ENCODE data around the gene SASH1.

The SASH1 gene

GRCh38 chr6:148516217-148516616 is 173.6 kb downstream of the SASH1 start:
- no peaks in the 10 kb centered on the region for H3K9me3 ChIP-seq (ENCODE audit: insufficient read depth, low read depth, low read length)
- peaks cover 34% of the 10 kb centered on the region for H3K4me1 ChIP-seq (ENCODE audit: insufficient read depth, low read length)
- no peaks in the 10 kb centered on the region for H3K27me3 ChIP-seq (ENCODE audit: insufficient read depth, low read length)
- no peak overlapping the region for H3K27ac ChIP-seq (ENCODE audit: low read depth, low read length)
- H3K9ac ChIP-seq (ENCODE audit: low read depth, low read length): no peak overlapping the region
- H3K4me3 ChIP-seq (ENCODE audit: low read length): no peak overlapping the region
- 70% methylated on average over 6 of the region's 7 CpGs for WGBS
- peaks cover 16% of the 10 kb centered on the region for H3K36me3 ChIP-seq (ENCODE audit: insufficient read depth, low read length)

GRCh38 chr6:148516617-148517016 is 174.0 kb downstream of the SASH1 start:
- Histone ChIP-seq H3K9ac (ENCODE audit: low read depth, low read length) (no peak overlapping the region), H3K9me3 (ENCODE audit: insufficient read depth, low read depth, low read length) (no peaks in the 10 kb centered on the region), H3K27ac (ENCODE audit: low read depth, low read length) (no peak overlapping the region), H3K4me1 (ENCODE audit: insufficient read depth, low read length) (peaks cover 38% of the 10 kb centered on the region), H3K27me3 (ENCODE audit: insufficient read depth, low read length) (no peaks in the 10 kb centered on the region), H3K4me3 (ENCODE audit: low read length) (no peak overlapping the region), H3K36me3 (ENCODE audit: insufficient read depth, low read length) (peaks cover 16% of the 10 kb centered on the region)
- 85% methylated on average over 4 of the region's 4 CpGs for WGBS

- Histone ChIP-seq H3K36me3 (ENCODE audit: insufficient read depth, low read length) (peaks cover 16% of the 10 kb centered on the region), H3K4me1 (ENCODE audit: insufficient read depth, low read length) (peaks cover 43% of the 10 kb centered on the region), H3K27me3 (ENCODE audit: insufficient read depth, low read length) (no peaks in the 10 kb centered on the region), H3K4me3 (ENCODE audit: low read length) (no peak overlapping the region), H3K9ac (ENCODE audit: low read depth, low read length) (no peak overlapping the region), H3K9me3 (ENCODE audit: insufficient read depth, low read depth, low read length) (no peaks in the 10 kb centered on the region), H3K27ac (ENCODE audit: low read depth, low read length) (no peak overlapping the region)
- WGBS: 95% methylated on average over 10 of the region's 10 CpGs
Observed at GRCh38 chr6:148517470-148517869, 174.8 kb downstream of the SASH1 start.

GRCh38 chr6:148518511-148519156 is 176.0 kb downstream of the SASH1 start:
- no peak overlapping the region for H3K4me3 ChIP-seq (ENCODE audit: low read length)
- peaks cover 16% of the 10 kb centered on the region for H3K36me3 ChIP-seq (ENCODE audit: insufficient read depth, low read length)
- no peaks in the 10 kb centered on the region for H3K27me3 ChIP-seq (ENCODE audit: insufficient read depth, low read length)
- H3K27ac ChIP-seq (ENCODE audit: low read depth, low read length): no peak overlapping the region
- 93% methylated on average over 12 of the region's 12 CpGs for WGBS
- H3K9me3 ChIP-seq (ENCODE audit: insufficient read depth, low read depth, low read length): no peaks in the 10 kb centered on the region
- H3K9ac ChIP-seq (ENCODE audit: low read depth, low read length): no peak overlapping the region
- H3K4me1 ChIP-seq (ENCODE audit: insufficient read depth, low read length): peaks cover 42% of the 10 kb centered on the region

GRCh38 chr6:148520109-148520841 is 177.6 kb downstream of the SASH1 start:
- H3K9me3 ChIP-seq (ENCODE audit: insufficient read depth, low read depth, low read length): no peaks in the 10 kb centered on the region
- H3K4me3 ChIP-seq (ENCODE audit: low read length): no peak overlapping the region
- no peak overlapping the region for H3K9ac ChIP-seq (ENCODE audit: low read depth, low read length)
- H3K27ac ChIP-seq (ENCODE audit: low read depth, low read length): no peak overlapping the region
- peaks cover 37% of the 10 kb centered on the region for H3K4me1 ChIP-seq (ENCODE audit: insufficient read depth, low read length)
- peaks cover 17% of the 10 kb centered on the region for H3K36me3 ChIP-seq (ENCODE audit: insufficient read depth, low read length)
- WGBS: 96% methylated on average over 23 of the region's 23 CpGs
- no peaks in the 10 kb centered on the region for H3K27me3 ChIP-seq (ENCODE audit: insufficient read depth, low read length)

DNA sequence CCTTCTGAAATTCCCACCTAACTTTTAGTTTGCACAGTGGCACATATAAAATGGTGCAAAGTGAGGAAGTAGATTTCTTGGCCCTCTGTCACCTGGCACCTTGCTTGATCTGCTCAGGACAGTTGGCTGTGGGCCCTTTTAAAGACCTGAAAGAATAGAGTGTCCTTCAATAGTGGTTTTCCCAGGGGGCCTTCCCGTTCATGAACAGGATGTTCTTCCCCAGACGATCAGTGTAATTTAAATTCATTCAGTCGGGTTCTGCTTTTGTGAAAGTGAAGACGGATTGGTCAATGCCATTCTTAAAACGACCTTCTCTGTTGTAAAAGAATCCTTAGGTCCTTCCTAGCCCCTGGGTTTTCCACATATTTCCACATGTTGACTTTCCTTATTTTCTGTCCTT is 178.5 kb downstream of the SASH1 start:
- Histone ChIP-seq H3K4me1 (ENCODE audit: insufficient read depth, low read length) (peaks cover 29% of the 10 kb centered on the region), H3K9ac (ENCODE audit: low read depth, low read length) (no peak overlapping the region), H3K4me3 (ENCODE audit: low read length) (no peak overlapping the region), H3K9me3 (ENCODE audit: insufficient read depth, low read depth, low read length) (no peaks in the 10 kb centered on the region), H3K27me3 (ENCODE audit: insufficient read depth, low read length) (no peaks in the 10 kb centered on the region), H3K27ac (ENCODE audit: low read depth, low read length) (no peak overlapping the region; the same call in 1 of the 2 replicates), H3K36me3 (ENCODE audit: insufficient read depth, low read length) (peaks cover 20% of the 10 kb centered on the region)
- 43% methylated on average over 5 of the region's 5 CpGs for WGBS

GRCh38 chr6:148521586-148521985 is 178.9 kb downstream of the SASH1 start:
- WGBS: 94% methylated on average over 1 of the region's 1 CpG
- no peak overlapping the region for H3K4me3 ChIP-seq (ENCODE audit: low read length)
- no peak overlapping the region for H3K9ac ChIP-seq (ENCODE audit: low read depth, low read length)
- H3K9me3 ChIP-seq (ENCODE audit: insufficient read depth, low read depth, low read length): no peaks in the 10 kb centered on the region
- H3K27me3 ChIP-seq (ENCODE audit: insufficient read depth, low read length): no peaks in the 10 kb centered on the region
- H3K27ac ChIP-seq (ENCODE audit: low read depth, low read length): no peak overlapping the region
- peaks cover 20% of the 10 kb centered on the region for H3K36me3 ChIP-seq (ENCODE audit: insufficient read depth, low read length)
- H3K4me1 ChIP-seq (ENCODE audit: insufficient read depth, low read length): peaks cover 25% of the 10 kb centered on the region

DNA sequence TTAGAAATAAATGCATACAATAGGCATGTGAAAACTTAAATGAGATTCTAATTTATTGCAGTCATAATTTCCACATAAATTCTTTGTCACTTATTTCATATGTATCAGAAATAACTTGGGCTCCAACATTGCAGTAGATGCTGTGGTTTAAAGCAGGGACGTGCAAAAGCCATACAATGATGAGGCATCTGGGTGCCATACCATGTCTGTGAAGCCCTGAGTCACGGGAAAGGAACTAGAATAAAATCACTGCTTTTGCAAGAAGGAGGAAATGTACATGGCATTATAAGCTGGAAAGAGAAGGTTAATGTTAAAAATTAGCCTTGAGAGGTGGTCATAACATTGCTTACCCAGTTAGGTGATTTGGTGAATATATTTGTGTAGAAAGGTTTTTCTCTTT is 180.4 kb downstream of the SASH1 start:
- Histone ChIP-seq H3K27me3 (ENCODE audit: insufficient read depth, low read length) (no peaks in the 10 kb centered on the region), H3K36me3 (ENCODE audit: insufficient read depth, low read length) (peaks cover 26% of the 10 kb centered on the region), H3K4me1 (ENCODE audit: insufficient read depth, low read length) (peaks cover 21% of the 10 kb centered on the region), H3K27ac (ENCODE audit: low read depth, low read length) (no peak overlapping the region), H3K4me3 (ENCODE audit: low read length) (no peak overlapping the region), H3K9ac (ENCODE audit: low read depth, low read length) (no peak overlapping the region), H3K9me3 (ENCODE audit: insufficient read depth, low read depth, low read length) (no peaks in the 10 kb centered on the region)
- 90% methylated on average over 2 of the region's 2 CpGs for WGBS

GRCh38 chr6:148523551-148523950 is 180.9 kb downstream of the SASH1 start:
- H3K9ac ChIP-seq (ENCODE audit: low read depth, low read length): no peak overlapping the region
- peaks cover 28% of the 10 kb centered on the region for H3K36me3 ChIP-seq (ENCODE audit: insufficient read depth, low read length)
- H3K27me3 ChIP-seq (ENCODE audit: insufficient read depth, low read length): no peaks in the 10 kb centered on the region
- WGBS: 62% methylated on average over 3 of the region's 4 CpGs
- H3K9me3 ChIP-seq (ENCODE audit: insufficient read depth, low read depth, low read length): no peaks in the 10 kb centered on the region
- H3K4me1 ChIP-seq (ENCODE audit: insufficient read depth, low read length): peaks cover 21% of the 10 kb centered on the region
- H3K4me3 ChIP-seq (ENCODE audit: low read length): no peak overlapping the region
- no peak overlapping the region for H3K27ac ChIP-seq (ENCODE audit: low read depth, low read length)

GRCh38 chr6:148524471-148524882 is 181.8 kb downstream of the SASH1 start:
- WGBS: 81% methylated on average over 5 of the region's 7 CpGs
- H3K27ac ChIP-seq (ENCODE audit: low read depth, low read length): no peak overlapping the region
- no peaks in the 10 kb centered on the region for H3K27me3 ChIP-seq (ENCODE audit: insufficient read depth, low read length)
- H3K9me3 ChIP-seq (ENCODE audit: insufficient read depth, low read depth, low read length): no peaks in the 10 kb centered on the region
- H3K4me1 ChIP-seq (ENCODE audit: insufficient read depth, low read length): peaks cover 21% of the 10 kb centered on the region
- H3K4me3 ChIP-seq (ENCODE audit: low read length): no peak overlapping the region
- H3K9ac ChIP-seq (ENCODE audit: low read depth, low read length): no peak overlapping the region
- peaks cover 29% of the 10 kb centered on the region for H3K36me3 ChIP-seq (ENCODE audit: insufficient read depth, low read length)

GRCh38 chr6:148524976-148525375 is 182.3 kb downstream of the SASH1 start:
- 94% methylated on average over 8 of the region's 8 CpGs for WGBS

More at GRCh38 chr6:148524976-148525375, 182.3 kb downstream of the SASH1 start:
- Histone ChIP-seq H3K9me3 (ENCODE audit: insufficient read depth, low read depth, low read length) (no peaks in the 10 kb centered on the region), H3K4me3 (ENCODE audit: low read length) (no peak overlapping the region), H3K4me1 (ENCODE audit: insufficient read depth, low read length) (peaks cover 22% of the 10 kb centered on the region), H3K36me3 (ENCODE audit: insufficient read depth, low read length) (peaks cover 24% of the 10 kb centered on the region), H3K27ac (ENCODE audit: low read depth, low read length) (no peak overlapping the region), H3K27me3 (ENCODE audit: insufficient read depth, low read length) (no peaks in the 10 kb centered on the region), H3K9ac (ENCODE audit: low read depth, low read length) (no peak overlapping the region)
